GM21390 (cell line): Measurements from ENCODE around the gene TFCP2L1.

Experiments used
- ATAC-seq: cut with Tn5 transposase; IDR thresholded peaks from one replicate; pipeline ENCODE4 v1.9.1; 2021; ENCODE audit not compliant: unreplicated experiment

The TFCP2L1 gene

GRCh38 chr2:121295911-121296650 lies 11.1 kb upstream of the TFCP2L1 start:
- ATAC-seq: no peak

GRCh38 chr2:121294881-121295840 lies 10.2 kb upstream of the TFCP2L1 start:
- no peak for ATAC-seq

- no peak for ATAC-seq
These were observed 8.7 kb upstream of the TFCP2L1 start for GRCh38 chr2:121293450-121294325.

- no peak for ATAC-seq
These were observed 6.2 kb upstream of the TFCP2L1 start for GRCh38 chr2:121291251-121291580.

- no peak for ATAC-seq
These were observed 4.3 kb upstream of the TFCP2L1 start for GRCh38 chr2:121289271-121289670.

GRCh38 chr2:121288454-121289231 lies 3.6 kb upstream of the TFCP2L1 start:
- ATAC-seq: no peak

GRCh38 chr2:121287956-121288355 lies 3.0 kb upstream of the TFCP2L1 start:
- no peak for ATAC-seq

- no peak for ATAC-seq
These were observed 2.3 kb upstream of the TFCP2L1 start for GRCh38 chr2:121287146-121287798.

GRCh38 chr2:121286506-121286905 lies 1.5 kb upstream of the TFCP2L1 start:
- no peak for ATAC-seq

- ATAC-seq: no peak
These were observed 924 bp upstream of the TFCP2L1 start for GRCh38 chr2:121285926-121286325.

- no peak for ATAC-seq
These were observed 1.1 kb downstream of the TFCP2L1 start for GRCh38 chr2:121283670-121284462.

- ATAC-seq: no peak
These were observed 2.1 kb downstream of the TFCP2L1 start for GRCh38 chr2:121282800-121283385.

- no peak for ATAC-seq
These were observed 3.3 kb downstream of the TFCP2L1 start for GRCh38 chr2:121281694-121282093.

- no peak for ATAC-seq
These were observed 3.9 kb downstream of the TFCP2L1 start for GRCh38 chr2:121281107-121281506.

GRCh38 chr2:121279476-121280220 lies 5.4 kb downstream of the TFCP2L1 start:
- no peak for ATAC-seq

- ATAC-seq: no peak
These were observed 8.7 kb downstream of the TFCP2L1 start for GRCh38 chr2:121276341-121276740.

GRCh38 chr2:121273116-121273515 lies 11.9 kb downstream of the TFCP2L1 start:
- ATAC-seq: no peak

GRCh38 chr2:121272596-121272995 lies 12.4 kb downstream of the TFCP2L1 start:
- no peak for ATAC-seq
